Measurements from ENCODE around the gene CD300LF.

The CD300LF gene

GRCh38 chr17:74712756-74713155, at the start of gene CD300LF:
Gene CD300LF, minus strand, starts transcription at chr17:74712923. Its CDS starts 57 bp downstream, at chr17:74712866.
- Histone ChIP-seq H3K27ac (ENCODE audit: low read depth, low read length) (no peak within 1 kb of the TSS), H3K9me3 (ENCODE audit: insufficient read depth, low read length) (no peaks in the 10 kb centered on the region), H3K79me2 (ENCODE audit: insufficient read depth, low read length) (no peaks in the 10 kb centered on the region), H3K9ac (ENCODE audit: low read length) (no peak within 1 kb of the TSS), H3K27me3 (ENCODE audit: low read length) (peaks cover 2% of the 10 kb centered on the region; the same call in 1 of the 2 replicates), H3K36me3 (ENCODE audit: low read length) (no peaks in the 10 kb centered on the region), H3F3A (ENCODE audit: insufficient read depth) (no peaks in the 10 kb centered on the region), H4K20me1 (ENCODE audit: low read depth, low read length) (no peaks in the 10 kb centered on the region), H3K9me2 (replicated peaks; ENCODE audit: insufficient read depth, low read length) (no peaks in the 10 kb centered on the region), H3K4me3 (ENCODE audit: insufficient read depth, low read length, poor library complexity, severe bottlenecking) (no peak within 1 kb of the TSS), H3K4me2 (ENCODE audit: low read depth, low read length, poor library complexity, severe bottlenecking) (no peak within 1 kb of the TSS), H2AFZ (ENCODE audit: low read depth, low read length, severe bottlenecking) (no peak within 1 kb of the TSS)
- TF ChIP-seq EZH2phosphoT487 (conservative IDR thresholded peaks at IDR 0.05; ENCODE audit: low read length), result no peak
- TF ChIP-seq, protein P1, sequence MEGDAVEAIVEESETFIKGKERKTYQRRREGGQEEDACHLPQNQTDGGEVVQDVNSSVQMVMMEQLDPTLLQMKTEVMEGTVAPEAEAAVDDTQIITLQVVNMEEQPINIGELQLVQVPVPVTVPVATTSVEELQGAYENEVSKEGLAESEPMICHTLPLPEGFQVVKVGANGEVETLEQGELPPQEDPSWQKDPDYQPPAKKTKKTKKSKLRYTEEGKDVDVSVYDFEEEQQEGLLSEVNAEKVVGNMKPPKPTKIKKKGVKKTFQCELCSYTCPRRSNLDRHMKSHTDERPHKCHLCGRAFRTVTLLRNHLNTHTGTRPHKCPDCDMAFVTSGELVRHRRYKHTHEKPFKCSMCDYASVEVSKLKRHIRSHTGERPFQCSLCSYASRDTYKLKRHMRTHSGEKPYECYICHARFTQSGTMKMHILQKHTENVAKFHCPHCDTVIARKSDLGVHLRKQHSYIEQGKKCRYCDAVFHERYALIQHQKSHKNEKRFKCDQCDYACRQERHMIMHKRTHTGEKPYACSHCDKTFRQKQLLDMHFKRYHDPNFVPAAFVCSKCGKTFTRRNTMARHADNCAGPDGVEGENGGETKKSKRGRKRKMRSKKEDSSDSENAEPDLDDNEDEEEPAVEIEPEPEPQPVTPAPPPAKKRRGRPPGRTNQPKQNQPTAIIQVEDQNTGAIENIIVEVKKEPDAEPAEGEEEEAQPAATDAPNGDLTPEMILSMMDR (IDR thresholded peaks at IDR 0.05; ENCODE audit: insufficient read depth, low read length, poor library complexity, severe bottlenecking), result no peak

- Histone ChIP-seq H3K9me2 (replicated peaks; ENCODE audit: insufficient read depth, low read length) (no peaks in the 10 kb centered on the region), H2AFZ (ENCODE audit: low read depth, low read length, severe bottlenecking) (no peak overlapping the region), H4K20me1 (ENCODE audit: low read depth, low read length) (no peaks in the 10 kb centered on the region), H3F3A (ENCODE audit: insufficient read depth) (no peaks in the 10 kb centered on the region), H3K27ac (ENCODE audit: low read depth, low read length) (no peak overlapping the region), H3K27me3 (ENCODE audit: low read length) (no peaks in the 10 kb centered on the region), H3K36me3 (ENCODE audit: low read length) (no peaks in the 10 kb centered on the region), H3K4me2 (ENCODE audit: low read depth, low read length, poor library complexity, severe bottlenecking) (no peak overlapping the region), H3K9me3 (ENCODE audit: insufficient read depth, low read length) (no peaks in the 10 kb centered on the region), H3K4me3 (ENCODE audit: insufficient read depth, low read length, poor library complexity, severe bottlenecking) (no peak overlapping the region), H3K9ac (ENCODE audit: low read length) (no peak overlapping the region), H3K79me2 (ENCODE audit: insufficient read depth, low read length) (peaks cover 30% of the 10 kb centered on the region)
- no peak for TF ChIP-seq EZH2phosphoT487 (conservative IDR thresholded peaks at IDR 0.05; ENCODE audit: low read length)
Measured at GRCh38 chr17:74761931-74762330, 49.2 kb upstream of the CD300LF start.

DNA sequence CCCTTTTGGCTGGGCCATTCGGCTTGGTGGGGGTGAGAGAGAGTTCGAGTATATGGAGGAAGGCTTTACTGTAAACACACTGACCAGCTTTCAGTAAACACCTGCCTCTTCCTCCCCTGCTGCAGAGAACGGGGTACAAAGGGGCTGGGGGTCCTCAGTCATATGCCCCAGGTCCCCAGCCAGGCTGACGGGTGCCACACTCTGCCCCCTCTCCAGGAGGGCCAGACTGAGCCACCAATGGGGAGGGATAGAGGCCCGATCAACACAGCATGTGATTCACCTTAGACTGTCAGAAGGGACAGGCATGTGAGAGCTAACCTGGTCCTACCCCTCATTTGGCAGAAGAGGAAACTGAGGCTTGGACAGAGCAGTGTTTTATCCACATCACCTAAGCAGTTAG, 48.7 kb upstream of the CD300LF start:
- H3K79me2 ChIP-seq (ENCODE audit: insufficient read depth, low read length), result peaks cover 35% of the 10 kb centered on the region
- H3K27ac ChIP-seq (ENCODE audit: low read depth, low read length), result no peak overlapping the region
- no peak overlapping the region for H3K4me2 ChIP-seq (ENCODE audit: low read depth, low read length, poor library complexity, severe bottlenecking)

GRCh38 chr17:74760404-74761105, 47.8 kb upstream of the CD300LF start:
- Histone ChIP-seq H3K9me2 (replicated peaks; ENCODE audit: insufficient read depth, low read length) (no peaks in the 10 kb centered on the region), H3K9me3 (ENCODE audit: insufficient read depth, low read length) (no peaks in the 10 kb centered on the region), H3K4me3 (ENCODE audit: insufficient read depth, low read length, poor library complexity, severe bottlenecking) (no peak overlapping the region), H3K79me2 (ENCODE audit: insufficient read depth, low read length) (peaks cover 38% of the 10 kb centered on the region), H3K27me3 (ENCODE audit: low read length) (no peaks in the 10 kb centered on the region), H3K4me2 (ENCODE audit: low read depth, low read length, poor library complexity, severe bottlenecking) (no peak overlapping the region), H3K36me3 (ENCODE audit: low read length) (no peaks in the 10 kb centered on the region), H4K20me1 (ENCODE audit: low read depth, low read length) (no peaks in the 10 kb centered on the region), H3K27ac (ENCODE audit: low read depth, low read length) (no peak overlapping the region), H3F3A (ENCODE audit: insufficient read depth) (no peaks in the 10 kb centered on the region), H3K9ac (ENCODE audit: low read length) (no peak overlapping the region), H2AFZ (ENCODE audit: low read depth, low read length, severe bottlenecking) (no peak overlapping the region)
- TF ChIP-seq, protein P1 (IDR thresholded peaks at IDR 0.05; ENCODE audit: insufficient read depth, low read length, poor library complexity, severe bottlenecking), result no peak
- TF ChIP-seq EZH2phosphoT487 (conservative IDR thresholded peaks at IDR 0.05; ENCODE audit: low read length), result no peak

More for the DNA sequence above, 48.7 kb upstream of the CD300LF start:
- Histone ChIP-seq H3F3A (ENCODE audit: insufficient read depth) (no peaks in the 10 kb centered on the region), H3K36me3 (ENCODE audit: low read length) (no peaks in the 10 kb centered on the region), H3K9ac (ENCODE audit: low read length) (no peak overlapping the region), H2AFZ (ENCODE audit: low read depth, low read length, severe bottlenecking) (no peak overlapping the region), H3K27me3 (ENCODE audit: low read length) (no peaks in the 10 kb centered on the region), H3K9me2 (replicated peaks; ENCODE audit: insufficient read depth, low read length) (no peaks in the 10 kb centered on the region), H3K4me3 (ENCODE audit: insufficient read depth, low read length, poor library complexity, severe bottlenecking) (no peak overlapping the region), H3K9me3 (ENCODE audit: insufficient read depth, low read length) (no peaks in the 10 kb centered on the region), H4K20me1 (ENCODE audit: low read depth, low read length) (no peaks in the 10 kb centered on the region)
- TF ChIP-seq, protein P1 (IDR thresholded peaks at IDR 0.05; ENCODE audit: insufficient read depth, low read length, poor library complexity, severe bottlenecking), result no peak
- TF ChIP-seq EZH2phosphoT487 (conservative IDR thresholded peaks at IDR 0.05; ENCODE audit: low read length), result no peak

Measured in SU-DHL-6 (cell line).